GM21447 (cell line): ENCODE results near the gene AP4E1.
"Not testable (repeated sequence)": the region's sequence is repeated elsewhere in the genome, so short reads cannot be mapped to it uniquely, and the experiment has no call there.

ENCODE experiments used
- ATAC-seq: cut with Tn5 transposase; IDR thresholded peaks from one replicate; pipeline ENCODE4 v1.9.1; 2021; ENCODE audit not compliant: unreplicated experiment

AP4E1 gene

GRCh38 chr15:51011212-51011611, 102.7 kb downstream of the AP4E1 start:
- ATAC-seq, result no peak

- ATAC-seq, result no peak
Measured at GRCh38 chr15:51016615-51017014, 108.1 kb downstream of the AP4E1 start.

- ATAC-seq, result no peak
Measured at GRCh38 chr15:51022206-51022605, 113.7 kb downstream of the AP4E1 start.

- ATAC-seq, result no peak
Measured at GRCh38 chr15:51023499-51023898, 115.0 kb downstream of the AP4E1 start.

GRCh38 chr15:51024735-51025453, 116.4 kb downstream of the AP4E1 start:
- no peak for ATAC-seq

- ATAC-seq, result no peak
Measured at GRCh38 chr15:51025454-51025846, 117.0 kb downstream of the AP4E1 start.

GRCh38 chr15:51030649-51031316, 122.3 kb downstream of the AP4E1 start:
- ATAC-seq, result no peak

GRCh38 chr15:51037474-51037873, 129.0 kb downstream of the AP4E1 start:
- not testable (repeated sequence) for ATAC-seq

GRCh38 chr15:51038162-51038973, 129.9 kb downstream of the AP4E1 start:
- no peak for ATAC-seq

- no peak for ATAC-seq
Measured at GRCh38 chr15:51038974-51039319, 130.5 kb downstream of the AP4E1 start.

GRCh38 chr15:51044037-51044727, 135.7 kb downstream of the AP4E1 start:
- ATAC-seq, result no peak

- no peak for ATAC-seq
Measured at GRCh38 chr15:51046016-51046415, 137.5 kb downstream of the AP4E1 start.

- no peak for ATAC-seq
Measured at GRCh38 chr15:51046799-51047449, 138.4 kb downstream of the AP4E1 start.

GRCh38 chr15:51048308-51048707, 139.8 kb downstream of the AP4E1 start:
- no peak for ATAC-seq

- no peak for ATAC-seq
Measured at GRCh38 chr15:51049081-51049480, 140.6 kb downstream of the AP4E1 start.

GRCh38 chr15:51051776-51052175, 143.3 kb downstream of the AP4E1 start:
- no peak for ATAC-seq

- no peak for ATAC-seq
Measured at GRCh38 chr15:51053571-51053970, 145.1 kb downstream of the AP4E1 start.

- ATAC-seq, result no peak
Measured at GRCh38 chr15:51054535-51054934, 146.1 kb downstream of the AP4E1 start.
